ENCODE data around the gene TNFRSF9. TPM values are rescaled to one million over a fixed set of nuclear protein-coding genes. Genes with fewer than 3 reads are reported as not detected.

Gene TNFRSF9
- total and polyA plus RNA-seq, 2 of the 8 experiments (the other 6 are each of a cell fraction or from before 2014, with no cell fraction given), result not detected

DNA sequence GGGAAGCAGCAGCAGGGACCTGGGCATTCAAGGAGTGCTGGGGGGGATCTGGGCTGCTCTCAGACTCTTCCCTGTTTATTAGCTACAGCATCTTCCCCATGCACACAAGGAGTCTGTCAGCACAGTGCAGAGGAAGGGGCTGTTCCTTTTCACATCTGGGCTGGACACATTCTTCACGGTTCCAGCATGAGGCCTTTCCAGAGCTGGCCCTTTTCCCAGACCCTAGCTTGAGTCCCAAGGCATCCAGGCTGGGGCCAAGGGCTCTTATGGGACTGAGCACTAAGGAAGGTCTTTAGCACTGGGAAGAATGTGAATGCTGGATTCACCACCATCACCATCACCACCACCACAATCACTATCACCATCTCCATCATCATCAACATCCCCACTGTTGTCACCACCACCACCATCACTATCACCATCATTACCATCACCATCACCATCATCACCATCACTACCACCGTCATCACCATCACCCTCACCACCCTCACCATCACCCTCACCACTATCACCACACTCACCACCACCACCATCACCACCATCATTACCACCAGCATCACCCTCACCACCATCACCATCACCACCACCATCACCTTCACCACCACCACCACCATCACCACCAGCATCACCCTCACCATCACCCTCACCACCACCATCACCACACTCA, 49.3 kb upstream of the TNFRSF9 start:
- H3K18ac ChIP-seq (ENCODE audit: extremely low read depth, low read length), result no peak overlapping the region; the same call in 1 of the 2 replicates
- no peak overlapping the region for H3K27ac ChIP-seq (ENCODE audit: low read depth, low read length)
- peak overlapping the region; percentile 82 for H3K56ac ChIP-seq (replicated peaks; ENCODE audit: insufficient read length, low read depth, low read length)
- DNase-seq (ENCODE audit: low read depth in 1 of 2, low spot score in 2 of 2), result no peak
- no peak overlapping the region for H3K4ac ChIP-seq (replicated peaks; ENCODE audit: insufficient read length, low read depth, low read length)
- peaks cover 0 to 6% of the 10 kb centered on the region in 2 experiments for H4K20me1 ChIP-seq (replicated peaks in 1 of 2; ENCODE audit: control insufficient read depth in 1 of 2, insufficient read depth in 2 of 2, low read length in 2 of 2)
- no peak for TF ChIP-seq SP1 (IDR thresholded peaks at IDR 0.05; ENCODE audit: low read depth, low read length)
- no peak for TF ChIP-seq HDAC2 (IDR thresholded peaks at IDR 0.05; ENCODE audit: borderline replicate concordance in 1 of 2, low read depth in 2 of 2, low read length in 2 of 2)
- TF ChIP-seq SP2 (IDR thresholded peaks at IDR 0.05; ENCODE audit: low read length), result no peak
- peak overlapping the region; percentile 92 for H2AK5ac ChIP-seq (ENCODE audit: low read depth, low read length)
- H3K4me2 ChIP-seq (ENCODE audit: insufficient read depth in 1 of 2, low read depth in 2 of 2, low read length in 2 of 2), result no peak overlapping the region
- peak overlapping the region; percentile 1 for H4K91ac ChIP-seq (replicated peaks; ENCODE audit: insufficient read length, low read length)
- peak overlapping the region; percentile 86; the same call in 1 of the 2 replicates for H2BK20ac ChIP-seq (ENCODE audit: low read length)
- H2BK15ac ChIP-seq (ENCODE audit: low read length), result peak overlapping the region; percentile 98; the same call in 1 of the 2 replicates
- H3K79me1 ChIP-seq (ENCODE audit: low read depth, low read length), result 0 out of 2 replicates have a peak, but pooled peaks cover 2% of the 10 kb centered on the region
- H4K5ac ChIP-seq (ENCODE audit: insufficient read length, low read depth, low read length), result no peak overlapping the region
- H2BK120ac ChIP-seq (replicated peaks; ENCODE audit: low read depth, low read length), result no peak overlapping the region
- H3K36me3 ChIP-seq (ENCODE audit: control insufficient read depth in 2 of 4, insufficient read depth in 4 of 4, low read length in 3 of 4), result peaks cover 4 to 25% (median 13%) of the 10 kb centered on the region in 4 experiments; a peak in 7 of 8 replicates
- no peaks in the 10 kb centered on the region for H3K79me2 ChIP-seq (ENCODE audit: control insufficient read depth in 1 of 2, insufficient read depth in 2 of 2, low read length in 2 of 2)
- no peak overlapping the region for H3K4me3 ChIP-seq (ENCODE audit: extremely low read depth in 1 of 4, insufficient read depth in 2 of 4, low read depth in 3 of 4, low read length in 4 of 4)
- peaks cover 0 to 3% (median under 1%) of the 10 kb centered on the region in 4 experiments; a peak in 4 of 7 replicates for H3K4me1 ChIP-seq (replicated peaks in 1 of 4; ENCODE audit: control insufficient read depth in 3 of 4, insufficient read depth in 4 of 4, low read length in 3 of 4)
- POLR2A ChIA-PET (ENCODE audit: partially characterized antibody), result interaction anchor here (1.3 to 1.5 kb wide), 2 partner anchors 15 to 325 kb away, joined by 3 to 4 read pairs; no protein-coding TSS in a partner anchor
- H3K9ac ChIP-seq (replicated peaks in 1 of 4; ENCODE audit: extremely low read depth in 1 of 4, low read depth in 3 of 4, low read length in 3 of 4), result no peak overlapping the region
- no peak overlapping the region for H2AFZ ChIP-seq (ENCODE audit: low read length)
- CTCF ChIA-PET (ENCODE audit: partially characterized antibody), result interaction anchor here (1.1 to 4.3 kb wide), 6 partner anchors 8 to 360 kb away, joined by 3 to 23 read pairs (median 8); no protein-coding TSS in a partner anchor
- H3K23ac ChIP-seq (ENCODE audit: insufficient read length), result no peak overlapping the region
- no peaks in the 10 kb centered on the region for H3K9me3 ChIP-seq (ENCODE audit: insufficient read depth in 2 of 2, low read depth in 1 of 2, low read length in 1 of 2)
- H3K23me2 ChIP-seq (ENCODE audit: low read depth, low read length), result peaks cover 7% of the 10 kb centered on the region; the same call in 1 of the 2 replicates
- H2BK12ac ChIP-seq (ENCODE audit: low read depth, low read length), result peak overlapping the region; percentile 96
- no peaks in the 10 kb centered on the region for H3K27me3 ChIP-seq (replicated peaks in 1 of 4; ENCODE audit: control insufficient read depth in 3 of 4, extremely low read depth in 1 of 4, insufficient read depth in 3 of 4, low read length in 3 of 4)
- no peak for FAIRE-seq
- 95% methylated on average over 2 of the region's 2 CpGs; no CpG with 5 or more reads in 1 of the 2 experiments for WGBS, 2 experiments (ENCODE audit: extremely low coverage in 1 of 2, insufficient coverage in 1 of 2, insufficient read length in 1 of 2, insufficient replicate concordance in 2 of 2, low coverage in 1 of 2, low lambda C conversion rate in 2 of 2, missing lambda C conversion rate in 1 of 2)
- H3K14ac ChIP-seq (ENCODE audit: insufficient read length), result no peak overlapping the region
- 0 out of 2 replicates have a peak overlapping the region, but pooled peaks have one; percentile 9 for H2BK5ac ChIP-seq (ENCODE audit: low read depth, low read length)
- no peak overlapping the region; the same call in 1 of the 2 replicates for H4K8ac ChIP-seq (ENCODE audit: extremely low read depth, insufficient read depth, low read length)

All from H1 (cell line).